KMS-11 (cell line): Measurements from ENCODE around the gene UPF1.
A peak's percentile ranks its signal among the peaks of the same experiment; 100 is the strongest.

Experiments used
- H2AFZ ChIP-seq: fragments of 200-600 bp; sonication (generic); 2 replicates; pipeline ENCODE4 v1.6.1; 2016; ENCODE audit warnings: antibody characterized with exemption, mixed run types, low read depth
- H3K27ac ChIP-seq: fragments of 200-600 bp; sonication (generic); 2 replicates; pipeline ENCODE4 v1.6.1; 2016; ENCODE audit warnings: mild to moderate bottlenecking, mixed run types
- H3K27me3 ChIP-seq: fragments of 200-600 bp; sonication (generic); 2 replicates; pipeline ENCODE4 v1.6.1; 2017; ENCODE audit warnings: mild to moderate bottlenecking, low read depth, mixed run types, moderate library complexity; ENCODE audit not compliant: insufficient read depth
- H3K36me3 ChIP-seq: fragments of 200-600 bp; sonication (generic); 2 replicates; pipeline ENCODE4 v1.6.1; 2017; ENCODE audit warnings: mild to moderate bottlenecking, mixed run types; ENCODE audit not compliant: insufficient read depth
- H3K4me1 ChIP-seq: fragments of 200-600 bp; sonication (generic); 2 replicates; pipeline ENCODE4 v1.6.1; 2016; ENCODE audit warnings: mild to moderate bottlenecking, low read depth, mixed run types; ENCODE audit not compliant: poor library complexity, severe bottlenecking
- H3K4me2 ChIP-seq: fragments of 200-600 bp; sonication (generic); 2 replicates; pipeline ENCODE4 v1.7.0; 2016; ENCODE audit warnings: mild to moderate bottlenecking, mixed run types
- H3K4me3 ChIP-seq: fragments of 200-600 bp; sonication (generic); IDR thresholded peaks from 2 replicates; pipeline ENCODE4 v1.6.1; 2017; ENCODE audit warnings: low read depth, low read length, mixed read lengths; ENCODE audit not compliant: insufficient read depth
- H3K79me2 ChIP-seq: fragments of 200-600 bp; sonication (generic); 2 replicates; pipeline ENCODE4 v1.6.1; 2016; ENCODE audit warnings: low read depth, mixed run types; ENCODE audit not compliant: insufficient read depth
- H3K9ac ChIP-seq: fragments of 200-600 bp; sonication (generic); 2 replicates; pipeline ENCODE4 v1.6.1; 2016; ENCODE audit warnings: mild to moderate bottlenecking, mixed run types
- H4K20me1 ChIP-seq: fragments of 200-600 bp; sonication (generic); 2 replicates; pipeline ENCODE4 v1.6.1; 2016; ENCODE audit warnings: mild to moderate bottlenecking, mixed run types; ENCODE audit not compliant: insufficient read depth
- TF ChIP-seq, protein P1 (sequence below): fragments of 200-600 bp; sonication (generic); conservative IDR thresholded peaks from 2 replicates; pipeline ENCODE4 v1.6.1; 2017; ENCODE audit warnings: low read depth, mild to moderate bottlenecking, antibody characterized with exemption, low read length, moderate library complexity, mixed read lengths

UPF1 gene

DNA sequence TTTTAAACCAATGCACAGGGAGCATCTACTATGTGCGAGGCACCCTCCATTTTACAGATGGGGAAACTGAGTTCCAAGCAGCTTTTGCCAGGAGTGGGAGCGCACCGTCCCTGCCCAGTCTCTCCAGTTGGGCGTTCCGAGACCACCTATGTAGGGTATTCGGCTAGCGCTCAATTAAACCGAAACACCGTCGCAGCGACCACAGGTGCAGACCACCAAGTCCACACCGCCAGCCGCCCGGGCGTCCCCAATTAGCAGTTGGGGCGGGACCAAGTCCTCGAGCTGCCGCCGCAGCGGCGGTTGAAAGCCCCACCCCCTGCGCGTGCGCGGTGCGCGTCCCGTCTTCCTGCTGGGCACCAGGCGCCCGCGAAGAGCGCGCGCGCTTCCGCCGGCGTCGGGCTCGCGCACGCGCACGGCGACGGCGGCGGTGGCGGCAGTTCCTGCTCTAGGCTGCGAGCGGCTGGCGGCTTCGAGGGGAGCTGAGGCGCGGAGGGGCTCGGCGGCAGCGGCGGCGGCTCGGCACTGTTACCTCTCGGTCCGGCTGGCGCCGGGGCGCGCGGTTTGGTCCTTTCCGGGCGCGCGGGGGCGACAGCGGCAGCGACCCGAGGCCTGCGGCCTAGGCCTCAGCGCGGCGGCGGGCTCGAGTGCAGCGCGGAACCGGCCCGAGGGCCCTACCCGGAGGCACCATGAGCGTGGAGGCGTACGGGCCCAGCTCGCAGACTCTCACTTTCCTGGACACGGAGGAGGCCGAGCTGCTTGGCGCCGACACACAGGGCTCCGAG, at the start of gene UPF1:
TSS of gene UPF1 (plus strand) at position 436 of the 782 bp plus-strand sequence. CDS start at position 687, 251 bp downstream.
- 0 out of 2 replicates have a peak, but pooled peaks cover 3% of the 10 kb centered on the region for H3K36me3 ChIP-seq
- H3K4me2 ChIP-seq, result peak within 1 kb of the TSS; percentile 96
- no peaks in the 10 kb centered on the region for H3K27me3 ChIP-seq
- H3K79me2 ChIP-seq, result peaks cover 48% of the 10 kb centered on the region
- TF ChIP-seq, protein P1, sequence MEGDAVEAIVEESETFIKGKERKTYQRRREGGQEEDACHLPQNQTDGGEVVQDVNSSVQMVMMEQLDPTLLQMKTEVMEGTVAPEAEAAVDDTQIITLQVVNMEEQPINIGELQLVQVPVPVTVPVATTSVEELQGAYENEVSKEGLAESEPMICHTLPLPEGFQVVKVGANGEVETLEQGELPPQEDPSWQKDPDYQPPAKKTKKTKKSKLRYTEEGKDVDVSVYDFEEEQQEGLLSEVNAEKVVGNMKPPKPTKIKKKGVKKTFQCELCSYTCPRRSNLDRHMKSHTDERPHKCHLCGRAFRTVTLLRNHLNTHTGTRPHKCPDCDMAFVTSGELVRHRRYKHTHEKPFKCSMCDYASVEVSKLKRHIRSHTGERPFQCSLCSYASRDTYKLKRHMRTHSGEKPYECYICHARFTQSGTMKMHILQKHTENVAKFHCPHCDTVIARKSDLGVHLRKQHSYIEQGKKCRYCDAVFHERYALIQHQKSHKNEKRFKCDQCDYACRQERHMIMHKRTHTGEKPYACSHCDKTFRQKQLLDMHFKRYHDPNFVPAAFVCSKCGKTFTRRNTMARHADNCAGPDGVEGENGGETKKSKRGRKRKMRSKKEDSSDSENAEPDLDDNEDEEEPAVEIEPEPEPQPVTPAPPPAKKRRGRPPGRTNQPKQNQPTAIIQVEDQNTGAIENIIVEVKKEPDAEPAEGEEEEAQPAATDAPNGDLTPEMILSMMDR, result no peak
- H3K4me3 ChIP-seq, result no peak within 1 kb of the TSS
- peaks cover 35% of the 10 kb centered on the region for H3K4me1 ChIP-seq
- peaks cover 38% of the 10 kb centered on the region for H4K20me1 ChIP-seq
- H3K9ac ChIP-seq, result peak within 1 kb of the TSS; percentile 95
- H2AFZ ChIP-seq, result peak within 1 kb of the TSS; percentile 96
- peak within 1 kb of the TSS; percentile 78 for H3K27ac ChIP-seq

DNA sequence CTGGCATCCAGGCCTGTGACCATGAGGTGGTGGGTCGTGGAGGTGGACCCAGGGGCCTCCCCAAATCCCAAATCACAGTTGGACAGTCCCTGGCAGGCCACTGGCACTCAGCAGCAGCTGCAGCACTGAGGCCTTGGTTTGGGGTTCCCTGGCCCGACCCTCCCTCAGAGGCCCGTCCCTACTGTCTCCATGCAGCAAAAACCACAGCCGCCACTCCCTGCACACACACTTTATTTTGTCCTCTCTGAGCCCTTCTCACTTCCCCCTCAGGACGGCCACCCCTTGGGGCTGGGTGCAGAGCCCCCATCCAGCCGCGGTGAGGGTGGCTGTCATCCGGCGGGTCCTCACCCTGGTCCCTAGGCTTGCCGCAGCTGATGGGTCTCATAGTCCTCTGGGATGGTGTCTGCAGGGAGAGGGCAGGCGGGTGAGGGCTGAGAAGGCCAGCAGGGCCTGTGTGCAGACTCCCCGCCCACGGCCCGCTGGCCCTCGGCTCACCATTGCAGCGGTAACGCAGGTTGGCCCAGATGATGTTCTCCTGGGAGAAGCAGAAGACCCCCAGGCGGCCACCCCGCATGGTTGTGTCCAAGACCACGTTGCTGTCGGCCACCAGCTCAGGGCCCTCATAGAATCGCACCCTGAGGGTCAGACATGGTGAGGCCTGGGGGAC, 49.1 kb upstream of the UPF1 start:
- Histone ChIP-seq H3K36me3 (no peaks in the 10 kb centered on the region), H3K27ac (no peak overlapping the region), H3K4me1 (peaks cover 12% of the 10 kb centered on the region), H4K20me1 (no peaks in the 10 kb centered on the region), H2AFZ (no peak overlapping the region), H3K27me3 (peaks cover 2% of the 10 kb centered on the region; the same call in 1 of the 2 replicates), H3K4me3 (no peak overlapping the region), H3K4me2 (no peak overlapping the region), H3K79me2 (no peaks in the 10 kb centered on the region), H3K9ac (no peak overlapping the region)
- TF ChIP-seq, protein P1, result no peak

DNA sequence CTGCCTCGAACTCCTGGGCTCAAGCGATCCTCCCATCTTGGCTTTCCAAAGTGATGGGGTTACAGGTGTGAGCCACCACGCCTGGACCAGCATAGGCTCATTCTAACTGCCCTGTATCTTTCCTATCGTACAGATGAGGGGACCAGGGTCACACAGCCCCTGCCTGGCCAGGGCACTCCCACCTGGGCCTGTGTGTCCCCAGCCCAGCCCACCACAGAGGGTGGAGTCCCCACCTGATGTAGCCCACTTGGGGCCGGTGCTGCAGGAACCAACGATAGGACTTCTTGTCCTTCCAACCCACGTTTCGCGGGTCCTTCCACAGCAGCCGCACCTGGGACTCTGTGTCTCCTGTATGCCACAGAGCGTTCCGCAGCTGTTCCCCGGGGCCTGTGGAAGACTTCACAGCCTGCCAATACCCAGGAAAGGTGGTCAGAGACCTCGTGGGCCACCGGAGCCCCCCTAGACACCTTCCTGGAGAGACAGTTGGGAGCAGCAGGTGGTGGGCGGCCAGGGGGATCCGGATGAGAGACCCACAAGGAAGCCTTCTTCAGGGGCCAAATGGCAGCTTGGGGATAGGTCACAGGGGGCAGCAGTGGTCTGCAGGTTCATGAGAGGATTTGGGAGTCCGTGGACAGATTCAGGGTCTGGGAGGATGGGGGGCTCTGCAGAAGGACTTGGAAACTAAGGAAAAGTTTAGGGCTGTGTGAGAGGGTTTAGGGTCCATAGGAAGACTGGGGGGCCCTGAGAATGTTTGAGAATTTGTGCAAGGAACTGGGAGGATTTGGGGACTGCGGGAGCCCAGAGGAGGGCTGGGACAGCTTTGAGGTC, 47.6 kb upstream of the UPF1 start:
- no peaks in the 10 kb centered on the region for H3K79me2 ChIP-seq
- no peak overlapping the region for H2AFZ ChIP-seq
- H3K4me1 ChIP-seq, result peaks cover 4% of the 10 kb centered on the region
- no peaks in the 10 kb centered on the region for H3K36me3 ChIP-seq
- TF ChIP-seq, protein P1, result no peak
- no peak overlapping the region for H3K27ac ChIP-seq
- H3K27me3 ChIP-seq, result peaks cover 2% of the 10 kb centered on the region; the same call in 1 of the 2 replicates
- no peak overlapping the region for H3K9ac ChIP-seq
- no peak overlapping the region for H3K4me3 ChIP-seq
- H4K20me1 ChIP-seq, result no peaks in the 10 kb centered on the region
- H3K4me2 ChIP-seq, result no peak overlapping the region

DNA sequence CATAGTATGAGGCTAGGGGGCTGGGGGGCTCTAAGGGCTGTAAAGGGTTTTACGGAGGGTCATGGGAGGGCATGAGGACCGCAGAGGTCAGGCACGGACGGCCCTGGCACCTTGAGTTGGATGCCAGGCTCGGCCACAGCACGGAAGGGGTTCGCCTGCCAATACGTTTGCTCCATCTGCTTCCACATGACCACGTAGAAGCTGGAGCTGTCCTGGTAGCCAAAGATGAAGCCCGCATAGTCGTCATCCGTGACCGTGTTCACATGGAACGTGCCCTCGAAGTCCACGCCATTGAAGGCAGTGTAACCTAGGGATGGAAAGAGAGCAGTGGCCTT, 47.0 kb upstream of the UPF1 start:
- Histone ChIP-seq H2AFZ (no peak overlapping the region), H3K4me1 (peaks cover 4% of the 10 kb centered on the region), H3K79me2 (no peaks in the 10 kb centered on the region), H3K27ac (no peak overlapping the region), H3K9ac (no peak overlapping the region), H3K27me3 (peaks cover 2% of the 10 kb centered on the region; the same call in 1 of the 2 replicates), H3K4me2 (no peak overlapping the region), H4K20me1 (no peaks in the 10 kb centered on the region), H3K36me3 (no peaks in the 10 kb centered on the region), H3K4me3 (no peak overlapping the region)
- TF ChIP-seq, protein P1, result no peak
